T-helper 2 cell (primary cell): ENCODE data around the gene CNRIP1.
A peak's percentile ranks its signal among the peaks of the same experiment; 100 is the strongest.
"Not testable (repeated sequence)": the region's sequence is repeated elsewhere in the genome, so short reads cannot be mapped to it uniquely, and the experiment has no call there.

Experiments
- DNase-seq, 5 experiments: peaks; one replicate each; pipeline versions ENCODE4 v3.0.0 to v3.0.0-alpha.2; 2012 to 2022

Gene CNRIP1

DNA sequence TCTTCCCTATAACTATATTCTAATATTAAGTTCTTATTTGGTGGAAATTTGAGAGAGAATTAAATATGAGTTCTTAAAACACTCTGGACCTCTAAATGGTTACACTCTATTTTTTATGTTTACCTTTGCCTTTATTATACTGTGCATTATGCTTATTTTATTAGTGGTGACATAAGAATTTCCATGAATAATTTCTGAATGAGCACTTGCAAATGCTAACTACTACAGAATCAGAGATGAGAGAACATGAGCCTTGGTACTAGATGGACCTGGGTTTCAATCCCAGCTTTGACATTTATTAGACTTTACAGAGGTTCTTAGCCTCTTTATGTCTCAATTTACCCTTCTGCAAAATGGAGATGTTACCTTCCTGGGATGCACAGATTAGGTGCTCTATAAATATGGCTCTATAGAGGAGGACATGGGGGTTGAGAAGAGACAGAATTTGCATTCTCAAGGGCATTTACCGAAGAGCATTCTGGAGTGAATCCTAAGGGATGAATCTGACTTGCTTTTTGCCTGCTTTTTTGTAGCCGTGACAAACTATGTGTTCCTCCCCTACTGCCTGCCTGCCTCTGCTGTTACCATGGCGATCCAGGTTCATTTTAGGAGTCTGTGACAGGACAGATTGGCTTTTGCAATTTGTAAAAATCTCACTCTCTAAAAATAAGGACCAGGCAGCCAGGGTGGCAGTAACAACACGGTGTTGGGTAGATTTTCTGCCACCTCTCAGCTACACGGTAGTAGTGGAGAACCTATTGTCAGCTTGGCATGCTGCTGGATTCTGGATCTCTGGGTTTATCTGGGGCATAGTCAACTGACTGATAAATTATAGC lies 20.7 kb upstream of the CNRIP1 start:
- no peak for DNase-seq

DNA sequence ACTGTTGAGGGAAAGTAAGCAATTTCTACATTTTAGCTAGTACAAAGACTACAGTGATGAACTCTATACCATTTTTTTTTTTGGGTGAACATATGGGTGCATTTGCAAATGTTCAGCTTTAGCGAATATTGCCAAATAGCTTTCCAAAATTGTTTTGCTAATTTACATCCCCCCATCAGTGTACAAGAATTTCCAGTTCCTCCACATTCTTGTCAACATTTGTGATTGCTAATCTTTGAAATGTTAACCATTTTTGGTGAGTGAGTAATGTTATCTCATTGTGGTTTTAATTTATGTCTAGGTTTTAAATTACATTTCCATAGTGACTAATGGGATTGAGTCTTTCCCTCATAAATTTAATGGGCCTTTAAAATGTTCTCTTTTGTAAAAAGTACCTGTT lies 16.4 kb upstream of the CNRIP1 start:
- DNase-seq, result no peak

DNA sequence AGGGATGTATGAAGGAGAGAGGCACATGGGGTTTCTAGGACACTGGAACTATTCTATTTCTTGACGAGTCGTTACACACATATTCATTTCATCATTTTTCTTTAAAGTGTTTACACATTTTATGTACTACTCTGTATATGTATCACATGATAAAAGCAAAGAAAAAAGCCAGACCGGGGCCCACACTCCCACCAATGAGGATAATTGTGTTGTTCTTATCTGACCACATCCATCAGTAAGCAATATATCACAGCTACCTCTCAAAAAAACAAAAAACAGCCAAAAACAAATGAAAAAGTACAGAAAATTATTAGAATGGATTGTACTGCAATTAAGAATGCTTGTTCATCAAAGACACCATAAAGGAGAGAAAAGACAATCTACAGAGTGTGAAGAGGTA lies 14.2 kb upstream of the CNRIP1 start:
- DNase-seq, result no peak

DNA sequence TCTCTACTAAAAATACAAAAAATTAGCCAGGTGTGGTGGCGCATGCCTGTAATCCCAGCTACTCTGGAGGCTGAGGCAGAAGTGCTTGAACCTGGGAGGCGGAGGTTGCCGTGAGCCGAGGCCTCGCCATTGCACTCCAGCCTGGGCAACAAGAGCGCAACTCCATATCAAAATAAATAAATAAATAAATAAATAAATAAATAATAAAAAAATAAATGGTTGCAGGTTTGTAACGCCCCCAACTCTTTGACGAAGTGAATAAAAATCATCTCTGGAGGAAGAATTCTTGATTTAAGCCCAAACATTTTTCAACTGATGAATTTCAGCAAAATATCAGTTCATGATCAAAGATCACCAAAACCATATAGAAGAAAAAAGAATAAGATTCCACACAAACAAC lies 13.3 kb upstream of the CNRIP1 start:
- no peak for DNase-seq

DNA sequence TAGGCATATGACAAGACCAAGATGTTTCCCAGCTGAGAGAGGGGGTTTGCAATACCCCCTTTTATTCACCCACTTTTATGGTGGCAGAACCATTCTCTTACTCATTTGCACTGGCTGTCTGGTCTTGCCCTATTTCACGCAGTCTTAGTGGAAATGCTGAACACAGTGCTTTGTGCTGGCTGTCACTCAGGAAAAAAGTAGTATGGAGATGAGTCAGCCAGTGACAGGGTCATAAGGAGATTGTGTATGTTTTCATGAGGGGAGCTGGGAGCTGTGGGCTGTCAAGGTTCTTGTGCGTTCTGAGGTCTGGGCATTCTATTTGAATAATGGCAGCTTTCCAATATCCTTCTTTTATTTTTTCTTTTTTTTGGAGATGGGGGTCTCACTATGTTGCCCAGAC lies 10.9 kb upstream of the CNRIP1 start:
- no peak for DNase-seq

DNA sequence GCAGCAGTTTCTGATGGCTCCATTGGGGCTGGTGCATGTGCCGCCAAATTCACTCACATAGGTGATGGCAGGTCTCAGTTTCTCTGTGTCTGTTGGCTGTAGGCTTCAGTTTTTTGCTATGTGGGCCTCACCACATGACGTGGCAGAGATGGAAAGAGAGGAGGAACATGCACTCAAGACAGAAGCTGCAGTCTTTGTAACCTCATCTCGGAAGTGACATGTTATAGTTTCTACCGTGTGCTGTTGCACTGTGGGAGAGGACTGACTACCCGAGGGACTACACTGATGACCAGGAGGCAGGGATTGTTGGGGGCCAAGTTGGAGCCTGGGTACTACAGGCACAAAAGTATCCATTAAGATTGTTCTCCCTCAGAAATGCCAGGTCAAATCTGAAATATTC lies 9.2 kb upstream of the CNRIP1 start:
- DNase-seq, result no peak

DNA sequence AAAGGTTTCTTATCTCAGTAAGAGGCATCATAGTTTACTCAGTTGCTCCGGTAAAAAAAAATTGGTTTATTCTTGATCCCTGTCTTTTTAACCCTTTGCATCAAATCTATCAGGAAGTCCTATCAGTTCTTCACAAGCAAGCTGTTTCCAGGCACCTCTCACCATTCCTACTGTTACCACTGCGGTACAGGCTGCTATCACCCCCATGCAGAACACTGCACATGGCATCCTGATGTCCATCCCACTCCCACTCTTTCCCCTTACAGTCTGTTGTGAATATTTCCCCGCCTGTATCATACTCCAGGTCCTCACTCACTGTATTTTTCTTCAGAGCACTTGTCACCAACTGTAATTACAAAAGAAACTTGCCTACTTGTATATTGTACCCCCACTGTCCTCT lies 5.3 kb upstream of the CNRIP1 start:
- DNase-seq, result no peak

DNA sequence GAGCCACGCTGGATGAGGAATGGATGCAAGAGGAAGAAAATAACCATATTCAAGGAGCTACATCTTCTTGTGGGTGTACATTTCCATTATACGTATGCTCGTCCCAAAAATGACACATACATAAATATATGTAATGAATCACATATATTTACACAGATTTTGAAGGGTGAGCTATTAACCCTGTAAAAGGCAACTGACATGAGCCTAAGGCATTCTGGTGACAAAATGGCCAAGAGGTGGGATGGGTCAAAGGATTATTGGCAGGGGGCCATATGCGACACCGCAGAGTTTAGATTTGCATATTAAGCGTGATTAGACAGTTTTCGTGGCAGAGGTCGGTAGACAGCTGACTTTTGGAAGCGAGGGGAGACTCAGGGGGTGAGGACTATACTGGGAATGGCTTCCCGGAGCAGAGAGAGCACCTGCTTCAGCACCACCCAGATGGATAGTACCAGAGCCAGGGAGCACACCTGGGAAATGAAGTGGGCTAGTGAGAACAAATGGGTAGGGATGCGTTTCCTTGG lies 431 bp upstream of the CNRIP1 start:
- DNase-seq, result no peak

DNA sequence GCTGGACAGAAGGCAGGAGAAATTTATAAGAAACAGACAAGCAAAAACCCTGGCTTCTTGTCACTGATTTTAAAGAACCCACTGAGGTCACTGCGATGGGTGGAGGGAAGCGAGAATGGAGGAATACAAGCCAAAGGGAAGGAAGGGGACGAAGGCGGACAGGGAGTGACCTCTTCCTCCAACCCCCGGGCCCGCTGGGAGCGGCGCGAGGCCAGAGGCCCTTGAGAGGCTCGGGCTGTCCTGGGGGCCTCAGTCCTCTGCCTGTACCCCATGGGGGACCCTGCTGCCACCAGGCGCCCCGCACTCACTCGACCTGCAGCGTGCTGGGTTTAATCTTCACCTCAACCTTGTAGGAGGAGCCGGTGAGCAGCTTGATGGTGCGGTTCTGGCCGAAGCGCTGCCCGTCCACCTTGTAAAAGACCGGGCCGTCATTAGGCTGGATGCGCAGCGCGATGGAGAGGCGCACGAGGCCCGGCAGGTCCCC lies 793 bp downstream of the CNRIP1 start:
- no peak for DNase-seq

DNA sequence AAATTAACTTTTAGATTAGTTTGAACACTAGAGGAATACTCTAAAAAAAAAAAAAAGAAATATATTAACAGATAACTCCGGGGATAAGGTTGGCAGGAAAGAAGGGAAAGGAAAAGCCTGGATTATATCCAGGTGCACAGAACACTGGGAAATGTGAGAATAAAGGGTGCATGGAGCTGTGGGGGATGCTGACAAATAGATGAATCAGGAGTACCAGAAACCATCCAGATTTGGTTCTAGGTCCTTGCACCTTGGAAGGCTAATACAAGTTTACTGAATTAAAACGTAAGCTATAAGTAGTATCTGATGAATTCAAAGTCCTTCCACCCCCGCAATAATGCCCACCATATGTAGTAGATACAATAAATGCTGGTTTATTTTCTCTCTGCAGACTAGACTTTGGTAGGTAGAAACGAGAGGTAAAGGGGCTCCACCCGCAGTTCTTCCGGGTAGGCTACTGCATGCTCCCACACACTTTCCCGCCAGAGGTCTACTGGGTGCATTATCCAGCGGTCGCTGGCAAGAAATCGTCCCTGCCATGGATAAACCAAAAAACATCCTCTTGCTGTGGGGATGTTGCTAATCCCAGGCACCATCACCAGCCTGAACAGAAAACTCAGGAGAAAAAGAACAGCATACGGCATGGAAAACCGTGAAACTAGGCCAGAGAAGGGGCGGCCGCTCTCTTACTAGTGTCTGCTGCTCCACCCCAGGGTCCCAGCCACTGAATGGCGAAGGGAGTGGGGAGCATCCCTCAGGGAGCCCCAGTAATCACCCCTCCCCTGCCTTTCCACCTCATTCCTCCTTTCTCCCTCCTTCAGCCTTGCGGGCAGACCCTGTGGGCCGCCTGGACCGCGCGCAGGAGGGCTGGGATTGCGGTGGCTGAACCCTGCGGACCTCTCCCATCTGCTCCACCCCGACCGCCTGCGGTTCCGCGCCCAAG lies 1.5 kb downstream of the CNRIP1 start:
- no peak for DNase-seq

DNA sequence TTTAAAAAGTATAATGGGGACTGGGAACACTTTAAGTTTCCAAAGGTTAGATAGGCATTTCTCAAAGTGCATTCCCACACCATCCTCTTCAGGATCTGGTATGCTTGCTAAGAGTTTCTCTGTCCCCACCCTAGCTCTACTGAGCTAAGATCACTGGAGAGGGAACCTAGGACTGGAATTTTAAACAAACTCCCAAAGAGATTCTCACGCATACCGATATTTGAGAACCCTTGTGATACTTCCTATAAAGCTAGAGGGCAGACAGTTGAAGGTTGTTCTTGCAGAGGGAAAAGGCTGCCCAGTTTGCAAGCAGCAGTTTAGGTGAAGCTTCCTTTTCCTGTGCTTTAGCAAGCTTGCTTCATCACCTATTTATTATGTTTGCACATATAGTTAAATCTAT lies 3.6 kb downstream of the CNRIP1 start:
- no peak for DNase-seq

DNA sequence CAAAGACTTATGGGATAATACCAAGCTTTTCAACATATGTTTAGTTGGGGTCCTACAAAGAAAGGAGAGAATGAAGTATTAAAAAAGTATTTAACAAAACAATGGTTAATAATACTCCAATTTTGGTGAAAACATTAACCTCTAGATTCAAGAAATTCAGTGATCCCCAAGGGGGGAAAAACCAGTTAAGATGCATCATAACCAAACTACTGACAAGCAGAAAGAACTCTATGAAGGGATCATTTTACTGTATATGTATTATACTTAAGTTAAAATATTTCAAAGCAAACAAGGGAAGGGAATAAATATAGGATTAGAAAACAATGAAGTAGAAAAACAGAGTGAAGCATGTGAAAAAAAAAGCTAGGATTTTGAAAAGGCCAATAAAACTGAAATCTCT lies 8.7 kb downstream of the CNRIP1 start:
- DNase-seq, result no peak

DNA sequence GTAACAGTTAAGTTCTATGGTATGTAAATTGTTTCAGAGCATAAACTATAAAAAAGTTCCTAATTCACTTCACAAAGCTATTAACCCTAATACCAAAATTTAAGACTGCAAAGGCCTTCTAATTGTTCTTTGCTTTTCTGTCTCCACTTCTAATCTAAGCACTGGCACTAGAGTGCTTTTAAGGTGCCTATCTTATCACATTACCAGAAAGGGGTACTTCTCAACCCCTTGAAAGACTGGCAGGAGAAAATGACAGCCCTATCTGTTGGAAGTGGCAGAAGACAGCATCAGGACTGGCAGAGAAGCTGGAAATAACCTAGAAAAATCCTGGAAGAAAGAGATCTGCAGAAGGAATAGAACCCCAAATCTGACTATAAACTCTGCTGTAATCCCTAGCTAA lies 10.3 kb downstream of the CNRIP1 start:
- no peak for DNase-seq

DNA sequence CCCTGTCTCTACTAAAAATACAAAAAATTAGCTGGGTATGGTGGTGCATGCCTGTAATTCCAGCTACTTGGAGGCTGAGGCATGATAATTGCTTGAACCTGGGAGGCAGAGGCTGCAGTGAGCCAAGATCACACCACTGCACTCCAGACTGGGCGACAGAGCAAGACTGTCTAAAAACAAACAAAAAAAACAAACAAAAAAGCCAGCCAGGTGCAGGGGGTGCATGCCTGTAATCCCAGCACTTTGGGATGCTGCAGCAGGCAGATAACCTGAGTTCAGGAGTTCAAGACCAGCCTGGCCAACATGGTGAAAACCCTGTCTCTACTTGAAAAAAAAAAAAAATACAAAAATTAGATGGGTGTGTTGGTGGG lies 15.9 kb downstream of the CNRIP1 start:
- DNase-seq, result not testable (repeated sequence)

DNA sequence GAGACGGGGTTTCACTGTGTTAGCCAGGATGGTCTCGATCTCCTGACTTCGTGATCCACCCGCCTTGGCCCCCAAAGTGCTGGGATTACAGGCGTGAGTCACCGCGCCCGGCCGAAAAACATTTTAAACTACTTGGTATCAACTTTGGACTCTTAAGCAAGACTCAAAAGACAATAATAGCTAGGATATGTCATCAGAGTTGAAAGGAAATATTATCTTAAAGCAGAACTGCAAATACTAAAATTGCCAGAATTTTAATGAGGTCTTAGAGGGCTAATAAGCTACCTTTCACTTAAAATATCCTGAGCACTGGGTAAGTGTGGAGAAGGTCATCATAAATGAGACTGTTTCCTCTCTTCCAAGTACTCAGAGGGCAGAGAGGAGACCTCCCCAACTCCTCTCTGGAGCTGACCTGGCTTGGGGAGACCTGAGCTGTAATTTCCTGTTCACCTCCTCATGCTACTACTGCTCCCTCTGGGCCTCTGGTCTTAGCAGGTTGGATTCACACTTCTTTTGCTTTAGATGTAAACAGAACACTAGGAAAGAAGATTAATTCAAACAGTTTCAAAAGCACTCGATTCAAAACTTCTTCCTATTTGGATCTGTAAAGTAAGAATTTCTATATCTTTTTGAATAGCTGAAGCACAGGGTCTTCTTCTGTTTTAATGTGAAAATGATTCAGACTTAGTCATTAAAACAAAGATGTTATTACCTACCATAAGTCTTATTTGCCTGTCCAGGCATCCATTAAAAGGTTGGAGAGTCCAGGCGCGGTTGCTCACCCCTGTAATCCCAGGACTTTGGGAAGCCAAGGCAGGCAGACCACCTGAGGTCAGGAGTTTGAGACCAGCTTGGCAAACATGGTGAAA lies 16.5 kb downstream of the CNRIP1 start:
- no peak for DNase-seq

DNA sequence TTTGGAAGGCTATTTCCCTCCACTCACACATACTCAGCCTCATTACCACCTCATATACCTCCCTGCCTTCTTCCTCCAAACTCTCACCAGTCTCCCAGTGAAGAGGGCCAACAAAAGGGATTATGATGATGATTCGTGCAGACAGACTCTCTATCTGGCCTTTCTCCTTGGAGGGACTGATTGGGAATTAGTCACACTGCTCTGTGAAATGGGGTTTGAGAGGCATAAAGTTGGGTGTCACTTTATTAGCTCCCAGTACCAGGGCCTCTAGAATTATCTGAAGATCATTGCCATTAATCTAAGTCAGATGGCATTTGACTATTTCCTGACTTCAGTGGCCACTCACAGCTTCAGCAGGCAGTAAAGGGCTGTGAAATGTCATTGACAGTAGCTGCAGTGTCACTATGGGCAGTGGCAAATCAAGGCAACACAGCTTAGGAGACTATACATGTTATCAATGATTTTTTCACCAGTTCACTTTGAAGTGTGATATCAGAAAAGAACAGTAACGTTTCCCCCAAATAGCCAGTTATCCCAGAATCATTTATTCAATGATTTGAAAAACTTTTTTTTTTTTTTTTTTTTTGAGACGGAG lies 17.4 kb downstream of the CNRIP1 start:
- DNase-seq, result no peak

DNA sequence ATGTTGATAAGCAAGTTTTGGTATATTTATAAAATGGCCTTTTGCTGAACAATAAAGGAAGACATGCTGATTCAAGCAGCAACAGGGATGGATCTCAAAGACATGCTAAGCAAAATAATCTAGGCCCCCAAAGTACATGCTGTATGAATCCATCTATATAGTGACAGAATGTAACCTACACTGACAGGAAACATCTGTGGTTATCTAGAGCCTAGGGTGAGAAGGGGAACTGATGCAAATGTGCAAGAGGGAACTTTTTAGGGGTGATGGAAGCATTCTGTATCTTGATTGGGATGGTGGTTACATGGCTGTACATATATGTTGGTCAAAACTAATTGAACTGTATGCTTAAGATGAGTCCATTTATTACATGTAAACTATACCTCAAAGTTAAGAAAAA lies 24.2 kb downstream of the CNRIP1 start:
- no peak for DNase-seq

DNA sequence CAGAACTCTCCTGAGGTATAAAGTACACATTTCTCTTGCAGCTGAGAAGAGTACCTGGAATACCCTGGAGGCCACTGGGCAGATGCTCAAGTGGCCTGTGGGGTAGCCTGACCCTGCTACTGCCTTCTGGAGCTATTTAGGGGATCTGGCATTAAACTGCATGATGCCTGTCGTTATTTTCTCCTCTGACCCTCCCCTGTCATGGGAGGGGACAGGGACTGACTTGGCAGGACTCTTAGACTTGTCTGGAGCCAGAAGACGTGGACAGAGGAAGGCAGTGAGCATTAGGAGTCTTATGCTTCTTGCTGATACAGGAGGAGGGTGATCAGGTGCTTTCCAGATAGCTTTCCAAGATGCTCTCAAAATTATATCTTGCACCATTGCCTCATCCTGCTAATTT lies 24.8 kb downstream of the CNRIP1 start:
- no peak for DNase-seq

DNA sequence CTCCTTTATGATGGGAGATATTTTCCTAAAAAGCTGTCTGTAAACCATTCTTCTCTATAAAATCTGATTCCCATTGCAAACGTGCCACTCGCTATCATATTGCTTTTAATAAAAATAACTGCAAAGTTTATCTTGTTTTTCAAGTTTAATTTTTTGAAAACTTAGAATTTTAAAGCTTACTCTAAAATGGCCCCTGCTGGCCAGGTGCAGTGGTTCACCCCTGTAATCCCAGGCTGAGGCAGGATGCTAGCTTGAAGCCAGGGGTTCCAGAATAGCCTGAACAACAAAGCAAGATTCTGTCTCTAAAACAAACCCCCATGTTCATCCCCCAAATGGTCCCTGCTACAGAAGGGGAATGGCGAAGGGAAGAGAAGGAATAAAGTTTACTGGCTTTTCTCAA lies 25.6 kb downstream of the CNRIP1 start:
- no peak for DNase-seq

DNA sequence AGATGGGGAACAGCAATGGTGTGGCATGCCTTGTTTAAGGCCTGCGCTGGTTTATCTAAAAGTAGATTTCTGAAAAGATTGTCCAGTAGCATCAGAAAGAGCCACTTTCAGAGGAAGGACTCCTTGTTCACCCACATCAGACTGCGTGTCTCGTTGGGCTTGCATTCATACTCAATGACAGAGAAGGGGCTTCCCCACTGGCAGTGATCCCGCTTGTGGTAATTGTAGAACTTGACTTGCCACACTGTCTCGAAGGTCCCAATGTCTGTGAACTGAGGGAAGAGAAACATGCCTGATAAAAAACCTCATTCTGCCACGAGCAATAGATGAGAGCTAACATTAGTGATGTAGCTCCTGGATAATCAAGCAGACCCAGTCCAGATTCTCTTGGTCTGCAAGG lies 26.0 kb downstream of the CNRIP1 start:
- DNase-seq, result no peak

DNA sequence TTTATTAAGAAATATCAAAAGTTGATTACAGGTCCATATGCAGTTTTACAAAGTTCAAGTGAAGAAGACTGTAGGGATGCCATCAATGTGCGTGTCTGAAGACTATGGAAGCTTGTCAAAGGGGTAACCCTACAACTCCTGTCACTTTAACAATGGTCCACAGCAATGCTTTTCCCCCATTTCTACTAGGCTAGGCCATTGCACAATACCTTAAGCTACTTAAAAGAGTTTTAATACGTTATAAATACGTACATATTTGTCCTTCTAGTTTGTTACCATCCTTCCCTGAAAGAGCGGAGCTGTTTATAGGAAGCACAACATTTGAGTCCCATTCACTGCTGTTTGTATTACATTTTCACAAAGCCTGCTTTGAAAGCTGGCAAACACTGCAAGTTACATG lies 26.7 kb downstream of the CNRIP1 start:
- DNase-seq, result no peak

DNA sequence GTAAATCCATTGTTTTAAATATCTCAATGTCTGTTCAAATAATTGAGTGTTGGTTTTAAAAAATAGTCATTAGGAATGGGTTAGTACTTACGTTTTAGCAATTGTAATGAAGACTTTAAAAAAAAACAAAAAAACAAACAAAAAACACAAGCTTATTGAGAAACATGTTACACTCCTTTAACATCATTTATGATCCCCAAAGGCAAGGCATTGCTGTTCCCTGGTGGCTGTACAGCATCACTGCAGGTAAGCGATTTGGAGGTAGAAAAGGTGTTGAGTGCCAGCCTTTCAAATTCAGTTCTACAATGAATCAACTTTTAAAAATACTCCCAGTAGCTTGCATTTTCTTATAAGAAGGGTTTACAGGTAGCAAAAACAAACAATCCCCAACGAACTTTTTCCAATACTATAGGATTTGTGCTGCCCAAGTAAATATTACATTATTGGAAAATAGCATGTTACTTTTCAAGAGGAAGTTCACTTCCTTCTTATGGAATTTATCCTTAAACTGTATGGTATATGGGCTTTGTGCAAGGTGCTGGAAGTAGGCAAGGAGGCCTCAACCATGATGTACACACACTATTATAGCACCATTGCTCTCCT lies 27.5 kb downstream of the CNRIP1 start:
- DNase-seq, result peak in 3 of 5 experiments; percentile 3 to 48 (median 4)
